K562 (cell line): ENCODE results near the gene USP2. TPM values are rescaled to one million over a fixed set of nuclear protein-coding genes. Genes with fewer than 3 reads are reported as not detected.

Experiments
- CBX8 ChIP-seq: fragments of 200-600 bp; sonication (generic); IDR thresholded peaks from 2 replicates; pipeline ENCODE4 v1.6.1; 2012; ENCODE audit warnings: borderline replicate concordance, mixed run types, low read depth, mild to moderate bottlenecking, moderate library complexity, mixed read lengths, low read length, control low read depth, inconsistent platforms; ENCODE audit not compliant: poor library complexity, severe bottlenecking; ENCODE audit errors: extremely low read depth
- CREM ChIP-seq: IDR thresholded peaks from 2 replicates; pipeline ENCODE4 v1.6.1; 2014; ENCODE audit warnings: antibody characterized with exemption, low read depth
- DPF2 ChIP-seq: fragments of 450-650 bp; IDR thresholded peaks from 2 replicates; pipeline ENCODE4 v1.6.1; 2016
- HES1 ChIP-seq: fragments of 450-650 bp; IDR thresholded peaks from 2 replicates; pipeline ENCODE4 v1.6.1; 2016; ENCODE audit warnings: low read depth, mild to moderate bottlenecking, moderate library complexity
- KAT7 ChIP-seq: sonication (generic); formaldehyde crosslinking; IDR thresholded peaks from 2 replicates; pipeline ENCODE4 v1.8.0; 2022; ENCODE audit warnings: missing genetic modification reagents, mild to moderate bottlenecking, borderline replicate concordance
- L3MBTL2 ChIP-seq: fragments of 450-650 bp; IDR thresholded peaks from 2 replicates; pipeline ENCODE4 v1.6.1; 2016; ENCODE audit warnings: mild to moderate bottlenecking, moderate library complexity
- MYBL2 ChIP-seq, 2 experiments: fragments of 450-650 bp in 1 of 2; sonication (generic) in 1 of 2; formaldehyde crosslinking in 1 of 2; IDR thresholded peaks; 2 replicates each; pipeline versions ENCODE4 v1.6.1 to v1.8.1; 2017 to 2022; ENCODE audit warnings: borderline replicate concordance in 1 of 2, inconsistent platforms in 1 of 2, low read depth in 1 of 2, mild to moderate bottlenecking in 1 of 2, missing genetic modification reagents in 1 of 2, moderate library complexity in 1 of 2
- MYC ChIP-seq, 2 experiments: fragments of 250-450 bp in 1 of 2; sonication (Bioruptor Pico) in 1 of 2; IDR thresholded peaks; 2 replicates each; pipeline versions ENCODE4 v1.5.1 to v1.6.1; 2012 to 2021; ENCODE audit warnings: low read depth in 2 of 2, borderline replicate concordance in 1 of 2, improper control_type of control experiment in 1 of 2, low read length in 1 of 2, mild to moderate bottlenecking in 1 of 2, moderate library complexity in 1 of 2
- NFE2 ChIP-seq: IDR thresholded peaks from 2 replicates; pipeline ENCODE4 v1.6.1; 2014; ENCODE audit warnings: antibody characterized with exemption, low read depth
- RBFOX2 ChIP-seq: fragments of 200-400 bp; formaldehyde crosslinking; IDR thresholded peaks from 2 replicates; pipeline ENCODE4 v1.6.1; 2017; ENCODE audit warnings: low read depth, mild to moderate bottlenecking, low read length, moderate library complexity
- TEAD4 ChIP-seq, 2 experiments: sonication (generic) in 1 of 2; formaldehyde crosslinking in 1 of 2; IDR thresholded peaks; 2 replicates each; pipeline versions ENCODE4 v1.6.1 to v1.8.0; 2012 to 2022; ENCODE audit warnings: borderline replicate concordance in 1 of 2, inconsistent platforms in 1 of 2, low read length in 1 of 2, mild to moderate bottlenecking in 1 of 2, missing genetic modification reagents in 1 of 2
- UBTF ChIP-seq, 2 experiments: IDR thresholded peaks; 2 replicates each; pipeline ENCODE4 v1.6.1; 2012; ENCODE audit warnings: improper control_type of control experiment in 2 of 2, low read depth in 2 of 2, low read length in 2 of 2, borderline replicate concordance in 1 of 2
- ZFP91 ChIP-seq: sonication (generic); formaldehyde crosslinking; IDR thresholded peaks from 2 replicates; pipeline ENCODE4 v1.8.0; 2022; ENCODE audit warnings: mild to moderate bottlenecking, missing genetic modification reagents
- ZHX1 ChIP-seq: fragments of 150-350 bp; conservative IDR thresholded peaks from 2 replicates; pipeline ENCODE4 v1.6.1; 2014; ENCODE audit warnings: low read length
- ZNF274 ChIP-seq: IDR thresholded peaks from 2 replicates; pipeline ENCODE4 v1.6.1; 2011; ENCODE audit warnings: low read depth, mild to moderate bottlenecking, low read length, moderate library complexity, borderline replicate concordance
- ZNF431 ChIP-seq: sonication (generic); formaldehyde crosslinking; IDR thresholded peaks from 2 replicates; pipeline ENCODE4 v1.8.0; 2022; ENCODE audit warnings: mild to moderate bottlenecking, missing genetic modification reagents
- ZNF696 ChIP-seq: fragments of 250-450 bp; sonication (Bioruptor Pico); conservative IDR thresholded peaks from 2 replicates; pipeline ENCODE4 v1.4.0; 2020; ENCODE audit warnings: mild to moderate bottlenecking, moderate library complexity
- polyA plus RNA-seq, 8 experiments: library from polyadenylated mRNA; depleted of rRNA in 4 of 8; stranded (reverse) in 5 of 8; unstranded in 3 of 8; fragments of >200 nt; fragmentation: Nextera tagmentation in 2 of 8; fragmentation: Illumina TruSeq in 1 of 8; extraction: Ambion mirVana in 2 of 8; extraction: Trizol in 1 of 8; gene quantifications; 2 replicates each; pipeline versions ENCODE4 v1.2.1 to v1.2.3, GENCODE V29; 2011 to 2014; ENCODE audit warnings: inconsistent platforms in 1 of 8, missing spikeins in 1 of 8
- total RNA-seq, 7 experiments: library from RNA; depleted of rRNA in 6 of 7; stranded (reverse); fragments of >200 nt in 6 of 7; fragmentation: Illumina TruSeq in 2 of 7; extraction: Trizol in 2 of 7; gene quantifications; 2 replicates each; pipeline versions ENCODE4 v1.2.1 to v1.2.3, GENCODE V29; 2011 to 2021; ENCODE audit warnings: low replicate concordance in 1 of 7

The USP2 gene
- total and polyA plus RNA-seq, 9 of the 15 experiments (the other 6 are each of a cell fraction or from before 2014, with no cell fraction given) = 2.8 to 16.9 (median 3.9) TPM

GRCh38 chr11:119377112-119377901 lies 4.2 kb downstream of the USP2 start (continued):
- TF ChIP-seq ZNF696 (CRISPR knock-in tag) (no peak), ZFP91 (CRISPR knock-in tag) (peak; percentile 69; the same call in 1 of the 2 replicates), ZNF431 (CRISPR knock-in tag) (no peak), CBX8 (no peak), CREM (0 out of 2 replicates have a peak, but pooled peaks have one; percentile 9), MYC (IDR thresholded peaks at IDR 0.05; ENCODE audit: low read depth, low read length) (0 out of 2 replicates have a peak, but pooled peaks have one; percentile 20), MYC (CRISPR knock-in tag; IDR thresholded peaks at IDR 0.05; ENCODE audit: borderline replicate concordance, low read depth) (no peak), DPF2 (no peak), ZNF274 (no peak), L3MBTL2 (peak; percentile 14; the same call in 1 of the 2 replicates), RBFOX2 (peak; percentile 36; the same call in 1 of the 2 replicates), TEAD4 (IDR thresholded peaks at IDR 0.05; ENCODE audit: low read length) (peak; percentile 25; the same call in 1 of the 2 replicates), TEAD4 (CRISPR knock-in tag; IDR thresholded peaks at IDR 0.05; ENCODE audit: borderline replicate concordance) (no peak), KAT7 (CRISPR knock-in tag) (no peak), NFE2 (peak; percentile 33; the same call in 1 of the 2 replicates), MYBL2 (IDR thresholded peaks at IDR 0.05; ENCODE audit: low read depth) (no peak), MYBL2 (CRISPR knock-in tag; IDR thresholded peaks at IDR 0.05; ENCODE audit: borderline replicate concordance) (no peak), UBTF (IDR thresholded peaks at IDR 0.05; ENCODE audit: borderline replicate concordance in 1 of 2, low read depth in 2 of 2, low read length in 2 of 2) (no peak), ZHX1 (no peak), HES1 (no peak)
